ENCODE results near the gene VAV1. TPM values are rescaled to one million over a fixed set of nuclear protein-coding genes. Genes with fewer than 3 reads are reported as not detected.

The VAV1 gene
- total RNA-seq, 1 experiment from 2014 or later, result 3.0 TPM

- H3K27me3 ChIP-seq (ENCODE audit: low read length), result no peaks in the 10 kb centered on the region
- no peak overlapping the region for H3K4me2 ChIP-seq (ENCODE audit: low read length)
- H3K27ac ChIP-seq (ENCODE audit: low read length), result no peak overlapping the region
- no peaks in the 10 kb centered on the region for H3K36me3 ChIP-seq (ENCODE audit: low read depth, low read length)
- no peaks in the 10 kb centered on the region for H3F3A ChIP-seq (ENCODE audit: low read length, unreplicated experiment)
- no peak overlapping the region for H3K4me3 ChIP-seq (ENCODE audit: low read length)
- ChIA-PET CTCF (interaction anchor here (0.5 kb wide), 1 partner anchor 437 kb away, joined by 7 read pairs; no protein-coding TSS in a partner anchor), POLR2A (ENCODE audit: unreplicated experiment) (no interaction called here)
- BruUV-seq (replicated peaks), result no TSS peak
- H4K20me1 ChIP-seq (ENCODE audit: low read length), result no peaks in the 10 kb centered on the region
- intact Hi-C loops (cut with micrococcal nuclease), result no loop called here
- H2AFZ ChIP-seq (ENCODE audit: low read length), result no peak overlapping the region
- no peaks in the 10 kb centered on the region for H3K9me3 ChIP-seq (ENCODE audit: low read length)
- no peaks in the 10 kb centered on the region for H3K4me1 ChIP-seq (ENCODE audit: insufficient read depth, low read length)
- no peak for TF ChIP-seq CTCF (conservative IDR thresholded peaks at IDR 0.05; ENCODE audit: low read depth, low read length)
- TF ChIP-seq EZH2 (IDR thresholded peaks at IDR 0.05; ENCODE audit: low read length, unreplicated experiment), result no peak
- TF ChIP-seq EZH2phosphoT487 (IDR thresholded peaks at IDR 0.05; ENCODE audit: borderline replicate concordance, low read length), result no peak
- DNase-seq, result no peak
- ATAC-seq, result no peak
- no peaks in the 10 kb centered on the region for H3K9me2 ChIP-seq (replicated peaks; ENCODE audit: low read length)
- H3K9ac ChIP-seq (ENCODE audit: low read length), result no peak overlapping the region
- H3K79me2 ChIP-seq (ENCODE audit: low read length), result no peaks in the 10 kb centered on the region
Observed at GRCh38 chr19:6790194-6791128, 18.0 kb downstream of the VAV1 start.

GRCh38 chr19:6791237-6791636 lies 18.7 kb downstream of the VAV1 start:
- no peaks in the 10 kb centered on the region for H3K36me3 ChIP-seq (ENCODE audit: low read depth, low read length)
- POLR2A ChIA-PET (ENCODE audit: unreplicated experiment), result no interaction called here
- H3K4me1 ChIP-seq (ENCODE audit: insufficient read depth, low read length), result no peaks in the 10 kb centered on the region
- H2AFZ ChIP-seq (ENCODE audit: low read length), result no peak overlapping the region
- H3K4me2 ChIP-seq (ENCODE audit: low read length), result no peak overlapping the region
- H4K20me1 ChIP-seq (ENCODE audit: low read length), result no peaks in the 10 kb centered on the region
- H3K27ac ChIP-seq (ENCODE audit: low read length), result no peak overlapping the region
- ATAC-seq (no peak), DNase-seq (no peak)
- no peak overlapping the region for H3K4me3 ChIP-seq (ENCODE audit: low read length)
- H3K9me3 ChIP-seq (ENCODE audit: low read length), result no peaks in the 10 kb centered on the region
- H3K27me3 ChIP-seq (ENCODE audit: low read length), result no peaks in the 10 kb centered on the region
- CTCF ChIA-PET, result no interaction called here
- no peaks in the 10 kb centered on the region for H3F3A ChIP-seq (ENCODE audit: low read length, unreplicated experiment)
- no peak overlapping the region for H3K9ac ChIP-seq (ENCODE audit: low read length)
- BruUV-seq (replicated peaks), result no TSS peak
- H3K9me2 ChIP-seq (replicated peaks; ENCODE audit: low read length), result no peaks in the 10 kb centered on the region
- TF ChIP-seq EZH2phosphoT487 (IDR thresholded peaks at IDR 0.05; ENCODE audit: borderline replicate concordance, low read length), result no peak
- no peak for TF ChIP-seq CTCF (conservative IDR thresholded peaks at IDR 0.05; ENCODE audit: low read depth, low read length)
- no peak for TF ChIP-seq EZH2 (IDR thresholded peaks at IDR 0.05; ENCODE audit: low read length, unreplicated experiment)
- H3K79me2 ChIP-seq (ENCODE audit: low read length), result no peaks in the 10 kb centered on the region
- intact Hi-C loops (cut with micrococcal nuclease), result no loop called here

GRCh38 chr19:6793411-6793810 lies 20.9 kb downstream of the VAV1 start:
- Histone ChIP-seq H2AFZ (ENCODE audit: low read length) (peak overlapping the region; percentile 12; the same call in 1 of the 2 replicates), H3F3A (ENCODE audit: low read length, unreplicated experiment) (no peaks in the 10 kb centered on the region), H4K20me1 (ENCODE audit: low read length) (no peaks in the 10 kb centered on the region), H3K4me1 (ENCODE audit: insufficient read depth, low read length) (no peaks in the 10 kb centered on the region), H3K4me3 (ENCODE audit: low read length) (no peak overlapping the region), H3K9ac (ENCODE audit: low read length) (no peak overlapping the region), H3K36me3 (ENCODE audit: low read depth, low read length) (no peaks in the 10 kb centered on the region), H3K9me2 (replicated peaks; ENCODE audit: low read length) (no peaks in the 10 kb centered on the region), H3K79me2 (ENCODE audit: low read length) (no peaks in the 10 kb centered on the region), H3K9me3 (ENCODE audit: low read length) (no peaks in the 10 kb centered on the region), H3K4me2 (ENCODE audit: low read length) (no peak overlapping the region; the same call in 1 of the 2 replicates), H3K27ac (ENCODE audit: low read length) (no peak overlapping the region), H3K27me3 (ENCODE audit: low read length) (no peaks in the 10 kb centered on the region)
- no peak for TF ChIP-seq EZH2phosphoT487 (IDR thresholded peaks at IDR 0.05; ENCODE audit: borderline replicate concordance, low read length)
- TF ChIP-seq EZH2 (IDR thresholded peaks at IDR 0.05; ENCODE audit: low read length, unreplicated experiment), result no peak
- TF ChIP-seq CTCF (conservative IDR thresholded peaks at IDR 0.05; ENCODE audit: low read depth, low read length), result no peak
- DNase-seq (no peak), ATAC-seq (no peak)
- intact Hi-C loops (cut with micrococcal nuclease), result no loop called here
- ChIA-PET CTCF (no interaction called here), POLR2A (ENCODE audit: unreplicated experiment) (no interaction called here)
- no TSS peak for BruUV-seq (replicated peaks)
